Hippocampal formation (tissue), 2 donors: ENCODE data around the gene CYP8B1.
A peak's percentile ranks its signal among the peaks of the same experiment; 100 is the strongest.

Source experiments
- DNase-seq, 2 donors: peaks; one replicate each; lab custom pipeline; 2025; lab: John Stamatoyannopoulos, UW

The CYP8B1 gene

GRCh38 chr3:42875325-42876151 lies at the start of gene CYP8B1:
CYP8B1 (minus strand) TSS chr3:42875879; CDS start chr3:42875816, 63 bp downstream.
- no peak for DNase-seq

- DNase-seq = no peak
These were observed 47.9 kb upstream of the CYP8B1 start for GRCh38 chr3:42923606-42924005.

GRCh38 chr3:42914771-42915515 lies 39.3 kb upstream of the CYP8B1 start:
- DNase-seq = no peak

GRCh38 chr3:42911551-42911950 lies 35.9 kb upstream of the CYP8B1 start:
- no peak for DNase-seq

- DNase-seq = no peak
These were observed 33.0 kb upstream of the CYP8B1 start for GRCh38 chr3:42908675-42909074.

GRCh38 chr3:42906848-42907183 lies 31.1 kb upstream of the CYP8B1 start:
- no peak for DNase-seq

- DNase-seq = peak in 1 of 2 donors; percentile 51
These were observed 30.6 kb upstream of the CYP8B1 start, which contains the start of gene ZNF662 for GRCh38 chr3:42906070-42906847. ZNF662 (plus strand) TSS chr3:42906142; CDS start chr3:42908115, 1,973 bp downstream.

GRCh38 chr3:42905740-42906069 lies 30.0 kb upstream of the CYP8B1 start:
- peak in 1 of 2 donors; percentile 30 for DNase-seq

- DNase-seq = no peak
These were observed 28.4 kb upstream of the CYP8B1 start for GRCh38 chr3:42904076-42904475.

- no peak for DNase-seq
These were observed 26.6 kb upstream of the CYP8B1 start for GRCh38 chr3:42902257-42902656.

GRCh38 chr3:42901073-42901415 lies 25.4 kb upstream of the CYP8B1 start:
- DNase-seq = no peak

GRCh38 chr3:42900226-42901072 lies 24.8 kb upstream of the CYP8B1 start:
- DNase-seq = no peak

- no peak for DNase-seq
These were observed 23.4 kb upstream of the CYP8B1 start for GRCh38 chr3:42898896-42899675.

- DNase-seq = no peak
These were observed 19.8 kb upstream of the CYP8B1 start for GRCh38 chr3:42895580-42895868.

GRCh38 chr3:42894698-42895579 lies 19.3 kb upstream of the CYP8B1 start:
- no peak for DNase-seq

- no peak for DNase-seq
These were observed 17.1 kb upstream of the CYP8B1 start for GRCh38 chr3:42892807-42893206.

- DNase-seq = no peak
These were observed 16.5 kb upstream of the CYP8B1 start for GRCh38 chr3:42892169-42892568.

- no peak for DNase-seq
These were observed 15.4 kb upstream of the CYP8B1 start for GRCh38 chr3:42891042-42891441.

GRCh38 chr3:42887084-42887483 lies 11.4 kb upstream of the CYP8B1 start:
- DNase-seq = no peak

- DNase-seq = no peak
These were observed 10.7 kb upstream of the CYP8B1 start for GRCh38 chr3:42886294-42886822.
